HG02571 (cell line): Measurements from ENCODE around the gene VASP.
A peak's percentile ranks its signal among the peaks of the same experiment; 100 is the strongest.

Source experiments
- ATAC-seq: cut with Tn5 transposase; IDR thresholded peaks from one replicate; pipeline ENCODE4 v1.9.1; 2021; ENCODE audit warnings: mild to moderate bottlenecking, moderate library complexity; ENCODE audit not compliant: unreplicated experiment

The VASP gene

DNA sequence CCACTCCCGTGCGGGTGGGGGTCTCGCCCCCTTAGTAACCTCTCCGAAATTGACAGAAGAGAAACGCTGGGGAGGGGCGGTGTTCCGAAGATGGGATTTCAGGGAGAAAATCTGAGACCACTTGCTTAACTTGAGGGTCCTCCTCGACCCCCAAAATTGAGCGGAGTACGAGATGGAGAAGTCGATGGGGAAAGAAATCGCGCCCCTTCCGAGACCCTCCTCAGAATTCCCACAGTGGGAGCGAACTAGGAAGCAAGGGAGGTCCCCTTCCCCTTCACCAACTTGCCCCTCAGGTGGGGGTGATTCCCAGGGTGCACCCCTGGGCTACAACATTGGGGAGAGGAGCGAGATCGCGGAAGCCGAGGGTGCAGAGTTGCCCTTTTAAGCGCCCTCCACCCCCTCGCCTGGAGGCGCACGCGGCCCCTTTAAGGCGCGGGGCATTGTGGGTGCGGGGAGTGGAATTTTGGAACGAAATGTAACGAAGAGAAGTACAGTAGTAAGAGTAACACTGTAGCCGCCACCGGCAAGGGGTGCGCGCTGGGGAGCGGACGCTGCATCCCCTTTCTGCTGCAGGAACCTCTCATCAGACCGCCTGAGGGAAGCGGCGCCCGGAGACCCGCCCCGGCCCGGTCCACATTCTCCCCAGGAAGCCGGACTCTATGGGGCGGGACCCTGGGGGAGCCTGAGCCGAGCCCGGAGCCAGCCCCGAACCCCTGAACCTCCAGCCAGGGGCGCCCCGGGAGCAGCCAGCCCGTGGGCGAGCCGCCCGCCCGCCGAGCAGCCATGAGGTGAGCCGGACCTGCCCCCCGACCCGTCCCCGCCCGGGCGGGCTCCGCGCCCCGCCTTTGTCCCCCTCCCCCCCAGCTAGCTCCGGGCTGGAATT, at the start of gene VASP:
Gene VASP (plus strand): TSS at position 491 of the 883 bp plus-strand sequence. CDS start 293 bp downstream, at position 784.
- peak; percentile 52 for ATAC-seq

DNA sequence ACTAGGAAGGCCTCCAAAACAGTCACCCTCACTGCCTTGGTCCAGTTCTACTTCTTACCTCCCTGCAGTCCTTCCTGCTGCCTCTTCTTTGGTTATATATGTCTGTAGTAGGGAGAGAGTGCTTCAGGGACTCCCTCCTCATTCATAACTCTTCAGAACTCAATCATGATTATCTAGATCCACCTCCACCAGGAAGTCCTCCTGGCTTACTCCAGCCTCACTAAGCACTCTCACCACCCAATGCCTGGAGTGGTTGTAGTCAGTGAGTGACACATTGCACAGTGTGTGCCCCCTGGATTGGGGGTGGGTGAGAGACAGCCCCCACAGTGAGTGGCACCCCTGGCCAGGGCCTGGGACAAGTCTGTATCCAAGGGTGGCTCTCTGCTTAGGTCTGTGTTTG, 49.5 kb upstream of the VASP start:
- ATAC-seq: no peak

GRCh38 chr19:45460807-45461347, 46.4 kb upstream of the VASP start:
- no peak for ATAC-seq

DNA sequence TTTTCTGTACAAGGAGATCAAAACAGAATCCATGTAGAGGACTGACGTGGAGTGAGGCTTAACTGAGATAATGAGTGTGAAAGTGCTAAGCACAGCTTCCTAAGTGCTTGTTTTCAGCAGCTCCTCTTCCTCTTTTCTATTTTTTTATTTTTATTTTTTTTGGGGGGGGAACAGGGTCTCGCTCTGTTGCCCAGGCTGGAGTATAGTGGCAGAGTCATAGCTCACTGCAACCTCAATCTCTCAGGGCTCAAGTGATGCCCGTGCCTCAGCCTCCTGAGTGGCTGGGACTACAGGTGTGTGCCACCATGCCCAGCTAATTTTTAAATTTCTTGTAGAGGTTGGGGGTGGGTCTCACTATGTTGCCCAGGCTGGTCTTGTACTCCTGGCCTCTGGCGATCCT, 45.1 kb upstream of the VASP start:
- no peak for ATAC-seq

GRCh38 chr19:45463241-45463640, 44.0 kb upstream of the VASP start:
- ATAC-seq: no peak

DNA sequence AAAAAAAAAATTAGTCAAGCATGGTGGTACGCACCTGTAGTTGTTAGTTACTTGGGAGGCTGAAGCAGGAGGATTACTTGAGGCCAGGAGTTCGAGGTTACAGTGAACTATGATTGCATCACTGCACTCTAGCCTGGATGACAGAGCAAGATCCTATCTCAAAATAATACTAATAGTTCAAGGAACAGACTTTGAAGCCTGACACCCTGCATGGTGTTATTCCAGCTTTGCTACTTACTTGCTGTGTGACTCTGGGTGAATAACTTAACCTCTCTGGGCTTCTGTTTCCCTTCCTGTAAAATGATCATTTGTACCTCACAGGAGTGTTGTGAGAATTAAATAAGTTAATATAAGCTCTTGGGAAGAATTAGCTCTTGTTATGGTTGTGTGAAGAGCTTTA, 43.0 kb upstream of the VASP start:
- no peak for ATAC-seq

- ATAC-seq: no peak
These were observed 42.3 kb upstream of the VASP start for GRCh38 chr19:45464852-45465441.

- no peak for ATAC-seq
These were observed 40.2 kb upstream of the VASP start for GRCh38 chr19:45467115-45467455.

- ATAC-seq: peak; percentile 42
These were observed 39.7 kb upstream of the VASP start, which contains the start of gene FOSB for GRCh38 chr19:45467456-45468158. TSS of gene FOSB (plus strand) at chr19:45467996. CDS start at chr19:45468587, 591 bp downstream.

DNA sequence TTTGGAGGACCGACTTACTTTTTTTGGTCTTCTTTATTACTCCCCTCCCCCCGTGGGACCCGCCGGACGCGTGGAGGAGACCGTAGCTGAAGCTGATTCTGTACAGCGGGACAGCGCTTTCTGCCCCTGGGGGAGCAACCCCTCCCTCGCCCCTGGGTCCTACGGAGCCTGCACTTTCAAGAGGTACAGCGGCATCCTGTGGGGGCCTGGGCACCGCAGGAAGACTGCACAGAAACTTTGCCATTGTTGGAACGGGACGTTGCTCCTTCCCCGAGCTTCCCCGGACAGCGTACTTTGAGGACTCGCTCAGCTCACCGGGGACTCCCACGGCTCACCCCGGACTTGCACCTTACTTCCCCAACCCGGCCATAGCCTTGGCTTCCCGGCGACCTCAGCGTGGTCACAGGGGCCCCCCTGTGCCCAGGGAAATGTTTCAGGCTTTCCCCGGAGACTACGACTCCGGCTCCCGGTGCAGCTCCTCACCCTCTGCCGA, 39.1 kb upstream of the VASP start:
- ATAC-seq: no peak

GRCh38 chr19:45468803-45469131, 38.5 kb upstream of the VASP start:
- peak; percentile 26 for ATAC-seq

DNA sequence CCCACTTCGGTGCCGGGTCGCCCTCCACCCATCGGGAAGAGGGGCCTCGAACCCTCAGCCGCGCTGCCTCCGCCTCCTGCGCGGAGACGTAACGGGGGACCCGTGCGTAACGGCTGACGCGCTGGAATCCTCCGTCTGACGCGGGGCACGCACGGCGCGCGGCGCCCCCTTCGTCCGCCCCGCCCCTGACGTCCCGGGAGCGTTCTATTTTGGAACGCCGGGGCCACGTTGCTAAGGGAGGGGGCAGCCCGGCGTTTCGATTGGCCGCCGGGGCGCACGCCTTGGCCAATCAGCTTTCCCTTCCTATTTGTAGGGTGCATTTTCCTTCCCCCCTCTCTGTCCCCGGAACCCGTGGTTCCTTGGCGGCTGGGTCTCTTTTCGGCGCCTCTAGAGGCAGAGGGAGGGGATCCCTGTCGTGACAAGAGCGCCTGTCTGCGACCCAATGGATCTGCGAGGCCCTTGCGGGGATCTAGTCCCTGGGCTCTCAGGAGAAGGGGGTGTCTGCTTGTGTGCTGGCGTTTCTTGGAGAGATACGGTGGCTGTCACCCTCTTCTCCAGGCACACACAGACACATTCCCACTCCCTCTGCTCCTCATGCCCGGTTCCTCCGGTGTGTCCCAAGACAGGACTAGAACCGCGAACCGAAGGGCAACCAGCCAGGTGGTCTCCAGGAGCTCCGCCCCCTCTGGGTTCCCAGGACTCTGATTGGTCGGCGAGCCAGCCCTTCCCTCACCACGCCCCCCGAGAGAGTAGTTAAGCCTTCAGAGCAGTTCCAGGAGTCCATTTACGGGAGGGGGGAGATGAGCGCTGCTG, 37.9 kb upstream of the VASP start:
- peak; percentile 45 for ATAC-seq

- no peak for ATAC-seq
These were observed 37.1 kb upstream of the VASP start for GRCh38 chr19:45469945-45470761.

GRCh38 chr19:45470762-45471081, 36.6 kb upstream of the VASP start:
- no peak for ATAC-seq

DNA sequence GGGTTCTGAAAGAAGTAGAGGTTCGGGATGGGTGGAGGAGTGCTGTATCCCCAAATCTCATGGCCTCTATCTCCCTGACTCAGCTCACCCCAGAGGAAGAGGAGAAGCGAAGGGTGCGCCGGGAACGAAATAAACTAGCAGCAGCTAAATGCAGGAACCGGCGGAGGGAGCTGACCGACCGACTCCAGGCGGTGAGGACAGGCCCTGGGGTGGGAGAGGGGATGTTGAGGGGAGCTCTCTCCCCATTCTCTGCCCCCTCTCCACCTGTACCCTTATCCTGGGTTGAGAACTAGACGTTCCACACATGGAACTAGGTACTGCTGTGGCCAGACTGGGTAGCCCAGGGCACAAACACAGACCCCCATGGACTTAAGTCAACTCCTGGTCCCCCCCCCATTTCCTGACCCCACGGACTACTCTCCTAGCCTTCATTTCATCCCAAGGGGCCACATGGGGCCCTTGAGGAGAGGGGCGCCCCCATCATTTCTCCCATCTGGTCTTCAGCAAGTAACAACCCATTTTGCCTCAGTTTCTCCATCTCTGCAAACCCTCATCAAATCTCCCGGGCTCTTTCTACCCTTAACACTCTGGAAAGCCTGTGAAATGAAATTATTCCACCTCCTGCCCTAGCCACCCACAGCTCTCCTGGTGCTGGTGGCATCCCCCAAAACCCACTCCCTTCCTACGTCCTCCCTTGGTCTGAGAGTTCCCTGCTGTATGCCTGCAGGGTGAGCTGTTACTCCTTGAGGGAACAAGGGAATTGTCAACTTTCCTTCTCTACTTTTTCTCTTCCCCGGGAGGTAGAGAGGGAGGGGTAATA, 36.0 kb upstream of the VASP start:
- ATAC-seq: no peak

- ATAC-seq: no peak
These were observed 35.2 kb upstream of the VASP start for GRCh38 chr19:45471931-45472562.

DNA sequence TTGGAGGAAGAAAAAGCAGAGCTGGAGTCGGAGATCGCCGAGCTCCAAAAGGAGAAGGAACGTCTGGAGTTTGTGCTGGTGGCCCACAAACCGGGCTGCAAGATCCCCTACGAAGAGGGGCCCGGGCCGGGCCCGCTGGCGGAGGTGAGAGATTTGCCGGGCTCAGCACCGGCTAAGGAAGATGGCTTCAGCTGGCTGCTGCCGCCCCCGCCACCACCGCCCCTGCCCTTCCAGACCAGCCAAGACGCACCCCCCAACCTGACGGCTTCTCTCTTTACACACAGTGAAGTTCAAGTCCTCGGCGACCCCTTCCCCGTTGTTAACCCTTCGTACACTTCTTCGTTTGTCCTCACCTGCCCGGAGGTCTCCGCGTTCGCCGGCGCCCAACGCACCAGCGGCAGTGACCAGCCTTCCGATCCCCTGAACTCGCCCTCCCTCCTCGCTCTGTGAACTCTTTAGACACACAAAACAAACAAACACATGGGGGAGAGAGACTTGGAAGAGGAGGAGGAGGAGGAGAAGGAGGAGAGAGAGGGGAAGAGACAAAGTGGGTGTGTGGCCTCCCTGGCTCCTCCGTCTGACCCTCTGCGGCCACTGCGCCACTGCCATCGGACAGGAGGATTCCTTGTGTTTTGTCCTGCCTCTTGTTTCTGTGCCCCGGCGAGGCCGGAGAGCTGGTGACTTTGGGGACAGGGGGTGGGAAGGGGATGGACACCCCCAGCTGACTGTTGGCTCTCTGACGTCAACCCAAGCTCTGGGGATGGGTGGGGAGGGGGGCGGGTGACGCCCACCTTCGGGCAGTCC, 34.5 kb upstream of the VASP start:
- ATAC-seq: no peak

- no peak for ATAC-seq
These were observed 34.0 kb upstream of the VASP start for GRCh38 chr19:45473367-45473681.
